NCI-H1694 (cell line): ENCODE data around the gene KCNQ1.

ENCODE experiments used
- DNase-seq: peaks from one replicate; lab custom pipeline; 2025; lab: John Stamatoyannopoulos, UW

The KCNQ1 gene

DNA sequence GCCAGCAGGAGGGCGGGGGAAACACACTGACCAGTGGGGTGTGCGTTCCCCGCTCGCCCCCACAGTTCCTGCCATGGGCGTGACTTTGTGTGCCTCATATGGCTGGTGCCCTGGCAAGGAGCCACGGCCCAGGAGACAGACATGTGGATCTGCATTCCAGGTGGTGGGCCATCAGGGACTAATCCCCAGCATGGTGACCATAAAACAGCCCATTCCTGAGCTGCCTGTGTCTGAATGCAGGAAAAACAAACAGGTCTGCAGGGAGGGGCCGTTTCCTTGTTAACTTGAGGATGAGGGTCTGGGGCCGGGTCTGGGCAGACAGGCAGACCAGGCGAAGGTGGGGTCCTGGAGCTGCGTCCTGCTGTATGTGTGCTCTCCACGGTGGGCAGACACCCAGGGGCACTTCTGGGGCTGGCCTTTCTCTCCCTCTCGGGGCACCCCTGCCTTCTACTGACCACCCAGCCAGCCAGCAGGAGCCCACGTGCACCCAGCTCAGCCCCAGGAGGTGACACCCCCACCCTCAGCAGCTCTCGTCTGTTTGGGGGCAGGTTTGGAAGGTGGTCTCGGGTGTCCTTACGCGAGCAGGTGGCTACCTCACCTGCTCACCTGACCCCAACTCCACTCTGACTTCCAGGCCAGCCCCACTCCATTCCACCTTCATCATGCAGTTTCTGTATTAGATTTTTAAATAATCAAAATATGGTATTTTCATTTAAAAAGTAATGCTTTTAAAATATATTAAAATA is 134.7 kb downstream of the KCNQ1 start:
- DNase-seq: no peak

DNA sequence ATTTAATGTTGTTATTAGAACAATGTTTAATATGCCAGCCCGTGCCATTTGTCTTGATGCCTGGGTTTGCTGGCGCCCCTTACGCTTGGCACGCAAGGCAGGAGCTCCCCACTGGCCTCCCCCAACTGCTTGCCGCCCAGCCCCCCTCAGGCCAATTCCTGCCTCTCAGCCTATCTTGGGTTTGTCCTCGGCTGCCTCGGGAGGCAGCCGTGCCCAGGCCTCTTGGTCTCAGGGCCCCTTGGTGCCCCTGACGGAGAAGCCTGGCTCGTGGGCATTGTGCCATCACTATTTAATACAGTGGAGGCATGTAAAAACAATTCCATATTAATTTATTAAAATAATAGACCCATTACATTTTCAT is 135.2 kb downstream of the KCNQ1 start:
- DNase-seq: no peak

DNA sequence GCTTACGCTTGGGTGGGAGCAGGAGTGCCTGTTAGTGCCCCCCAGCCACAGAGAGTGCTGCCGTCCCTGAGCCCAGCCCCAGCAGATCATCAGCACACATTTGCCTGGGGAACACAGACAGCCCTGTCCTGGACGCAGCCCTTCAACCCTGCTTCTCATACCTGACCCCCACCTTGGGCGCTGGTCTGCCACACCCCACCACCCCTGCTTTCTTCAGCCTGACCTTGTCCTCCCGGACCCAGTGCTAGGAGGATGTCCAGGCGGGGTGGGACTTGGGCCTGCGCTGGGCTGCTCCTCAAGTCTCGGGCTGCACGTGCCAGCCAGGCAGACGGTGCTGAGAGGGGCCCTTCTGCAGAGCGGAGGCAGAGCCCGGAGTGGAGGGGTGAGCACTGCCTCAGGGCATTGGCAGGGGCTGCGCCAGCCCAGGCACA is 135.8 kb downstream of the KCNQ1 start:
- DNase-seq: no peak

DNA sequence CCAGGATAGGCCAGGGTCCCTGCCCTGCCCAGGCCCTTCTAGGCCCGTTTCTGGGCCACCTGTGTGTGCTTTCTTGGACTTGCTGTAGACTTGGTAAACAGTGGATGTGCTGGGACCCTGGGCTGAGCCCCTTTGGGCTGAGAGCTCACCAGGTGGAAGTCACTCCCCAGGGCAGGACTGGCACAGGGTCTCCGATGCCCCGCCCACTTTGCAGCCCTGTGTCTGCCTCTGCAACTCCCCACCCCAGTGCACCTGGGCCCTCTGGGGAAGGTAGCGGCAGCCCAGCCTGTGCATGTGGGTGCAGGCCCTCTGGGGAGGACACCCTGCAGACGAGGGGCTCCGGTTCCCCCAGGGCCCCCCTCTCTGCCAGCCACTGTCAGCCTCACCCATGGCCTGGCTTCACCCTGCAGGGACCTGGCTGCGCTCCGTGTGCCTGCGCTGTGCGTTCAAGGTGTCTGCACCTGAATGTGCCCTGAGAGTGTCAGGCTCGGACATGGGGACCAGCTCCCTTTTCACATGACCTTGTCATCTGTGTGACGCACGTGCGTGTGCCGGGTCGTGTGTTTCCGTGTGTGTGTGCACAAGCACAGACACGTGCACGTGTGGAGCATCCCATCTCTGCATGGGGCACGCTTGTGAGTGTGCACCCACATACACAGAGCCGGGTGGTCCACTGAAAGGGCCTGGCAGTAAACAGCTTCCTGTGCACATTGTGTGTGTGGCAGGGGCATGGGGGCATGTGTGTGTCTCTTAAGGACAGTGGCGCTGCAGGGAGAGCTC is 136.5 kb downstream of the KCNQ1 start:
- DNase-seq: no peak

DNA sequence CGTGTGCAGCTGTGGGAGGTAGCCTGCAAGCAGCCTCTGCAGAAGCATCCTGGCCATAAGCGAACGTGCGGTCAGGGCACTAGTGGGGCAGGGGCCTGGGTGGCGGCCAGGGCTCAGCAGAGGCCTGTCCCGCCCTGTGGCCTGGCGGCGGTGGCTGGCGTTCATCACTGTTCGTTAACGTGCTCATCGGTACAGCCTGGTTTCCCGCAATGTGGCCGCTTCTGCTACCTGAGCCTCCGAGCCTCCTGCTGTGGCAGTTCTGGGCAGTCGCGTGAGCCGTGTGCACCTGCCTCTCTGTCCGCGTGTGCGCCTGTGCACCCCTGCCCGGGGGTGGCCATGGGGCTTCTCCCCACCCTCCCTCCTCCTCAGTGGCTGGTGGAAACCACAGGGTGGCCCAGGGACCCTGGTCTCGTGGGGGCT is 137.1 kb downstream of the KCNQ1 start:
- no peak for DNase-seq

DNA sequence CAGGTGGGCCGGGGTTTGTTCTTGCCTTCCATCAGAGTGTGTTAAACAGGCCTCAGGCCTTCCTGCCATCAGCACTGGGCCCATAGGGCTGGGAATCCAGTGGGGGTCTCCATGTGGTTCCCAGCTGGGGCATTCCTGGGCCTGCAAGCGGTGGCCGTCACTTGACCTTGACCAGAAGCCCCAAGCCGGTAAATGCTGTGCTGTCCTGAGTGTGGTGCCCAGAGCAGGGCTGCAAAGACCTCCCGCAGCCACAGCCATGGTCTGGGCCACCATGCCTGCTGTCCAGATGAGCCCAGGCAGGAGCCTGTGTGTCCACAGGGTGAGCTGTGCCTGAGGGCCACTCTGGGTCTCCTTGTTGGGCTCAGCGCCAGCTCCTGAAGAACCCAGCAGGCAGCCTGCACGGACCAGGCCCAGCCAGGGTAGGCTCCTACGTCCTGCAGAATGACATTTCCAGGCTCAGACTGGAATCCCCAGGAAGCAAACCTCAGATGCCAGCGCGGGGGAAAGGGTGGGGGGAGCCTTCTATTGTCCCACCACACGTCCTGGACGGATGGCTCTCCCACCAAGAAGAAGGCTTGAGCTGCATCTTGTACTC is 137.6 kb downstream of the KCNQ1 start:
- DNase-seq: no peak

DNA sequence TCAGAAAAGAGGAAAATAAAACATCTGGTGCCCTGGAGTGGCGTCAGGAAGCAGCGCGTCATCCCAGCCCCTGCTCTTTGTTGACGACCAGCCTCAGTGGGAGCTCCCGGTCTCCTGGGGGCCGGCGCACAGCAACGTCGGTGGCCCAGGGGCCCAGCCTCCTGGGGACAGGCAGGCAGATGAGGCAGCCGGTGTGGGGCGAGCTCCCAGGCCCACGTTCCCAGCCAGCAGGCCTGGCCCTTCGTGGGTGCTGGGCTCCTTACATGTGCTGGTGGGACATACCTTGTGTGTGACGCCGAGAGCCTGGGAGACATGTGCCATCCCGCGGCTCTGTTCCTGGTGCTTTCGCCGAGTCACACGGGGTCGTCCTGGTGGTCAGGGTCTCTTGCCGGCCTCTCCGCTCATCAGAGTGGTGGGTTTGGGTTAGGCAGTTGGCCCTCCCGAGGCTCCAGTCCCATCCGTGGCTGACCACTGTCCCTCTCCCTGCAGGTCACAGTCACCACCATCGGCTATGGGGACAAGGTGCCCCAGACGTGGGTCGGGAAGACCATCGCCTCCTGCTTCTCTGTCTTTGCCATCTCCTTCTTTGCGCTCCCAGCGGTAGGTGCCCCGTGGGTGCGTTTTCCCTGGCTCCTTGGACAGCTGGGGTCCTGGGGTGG is 138.3 kb downstream of the KCNQ1 start:
- DNase-seq: no peak

DNA sequence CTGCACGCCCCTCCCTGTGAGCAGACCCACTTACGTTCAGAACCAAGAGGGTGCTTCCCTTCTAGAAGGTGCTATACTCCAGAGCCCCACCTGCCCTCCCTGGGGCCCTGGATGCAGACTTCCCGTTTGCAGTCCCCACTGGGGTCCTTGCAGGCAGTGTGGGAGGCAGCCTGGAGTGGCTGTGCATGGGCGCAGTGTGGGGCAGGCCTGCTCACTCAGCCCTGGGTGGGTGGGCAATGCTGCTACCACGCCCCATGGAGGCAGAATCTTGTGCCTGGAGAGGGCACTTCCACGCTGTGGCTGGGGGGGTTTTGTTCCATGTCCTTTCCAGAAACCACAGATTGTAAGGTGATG is 138.8 kb downstream of the KCNQ1 start:
- DNase-seq: no peak

DNA sequence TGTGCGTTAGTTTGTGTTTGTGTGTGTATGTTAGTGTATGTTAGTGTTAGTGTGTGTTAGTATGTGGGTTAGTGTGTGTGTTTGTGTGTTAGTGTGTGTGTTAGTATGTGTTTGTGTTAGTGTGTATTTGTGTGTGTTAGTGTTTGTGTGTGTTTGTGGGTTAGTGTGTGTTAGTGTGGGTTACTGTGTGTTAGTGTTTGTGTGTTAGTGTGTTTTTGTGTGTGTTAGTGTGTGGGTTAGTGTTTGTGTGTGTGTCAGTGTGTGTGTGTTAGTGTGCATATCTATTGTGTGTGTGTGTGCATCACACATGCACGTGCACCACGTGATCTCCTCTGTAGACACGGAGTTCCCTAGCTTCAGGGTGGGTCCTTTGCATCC is 139.6 kb downstream of the KCNQ1 start:
- no peak for DNase-seq

DNA sequence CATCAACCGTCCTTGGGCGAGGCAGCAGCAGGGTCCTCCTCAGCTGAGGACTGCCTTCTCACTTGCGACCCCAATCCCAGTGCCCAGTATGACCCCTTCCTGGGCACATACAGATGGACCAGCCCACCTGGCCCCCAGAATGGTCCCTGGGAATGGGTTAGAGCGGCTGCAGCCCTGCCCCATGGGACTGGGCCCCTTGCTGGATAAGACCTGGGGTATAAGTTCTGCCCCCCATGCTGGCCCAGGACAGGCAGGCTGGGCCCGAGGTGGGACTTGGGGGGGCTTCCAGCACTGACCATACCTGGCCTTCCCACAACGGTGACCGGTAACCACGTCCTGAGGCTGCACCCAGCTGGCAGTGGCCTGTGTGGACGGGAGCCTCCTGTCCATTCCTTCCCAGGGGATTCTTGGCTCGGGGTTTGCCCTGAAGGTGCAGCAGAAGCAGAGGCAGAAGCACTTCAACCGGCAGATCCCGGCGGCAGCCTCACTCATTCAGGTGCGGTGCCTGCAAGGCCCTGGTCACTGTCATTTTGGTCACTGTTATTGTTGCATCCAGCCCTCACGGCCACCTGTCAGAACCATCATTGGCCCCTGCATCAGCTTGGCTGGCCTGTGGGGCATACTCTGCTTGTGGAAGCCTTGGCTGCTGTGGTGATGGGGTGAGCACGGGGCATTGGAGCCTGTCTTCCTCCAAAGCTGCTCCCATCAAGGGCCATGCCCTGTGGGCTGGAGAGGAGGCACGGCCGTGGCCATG is 140.2 kb downstream of the KCNQ1 start:
- no peak for DNase-seq

DNA sequence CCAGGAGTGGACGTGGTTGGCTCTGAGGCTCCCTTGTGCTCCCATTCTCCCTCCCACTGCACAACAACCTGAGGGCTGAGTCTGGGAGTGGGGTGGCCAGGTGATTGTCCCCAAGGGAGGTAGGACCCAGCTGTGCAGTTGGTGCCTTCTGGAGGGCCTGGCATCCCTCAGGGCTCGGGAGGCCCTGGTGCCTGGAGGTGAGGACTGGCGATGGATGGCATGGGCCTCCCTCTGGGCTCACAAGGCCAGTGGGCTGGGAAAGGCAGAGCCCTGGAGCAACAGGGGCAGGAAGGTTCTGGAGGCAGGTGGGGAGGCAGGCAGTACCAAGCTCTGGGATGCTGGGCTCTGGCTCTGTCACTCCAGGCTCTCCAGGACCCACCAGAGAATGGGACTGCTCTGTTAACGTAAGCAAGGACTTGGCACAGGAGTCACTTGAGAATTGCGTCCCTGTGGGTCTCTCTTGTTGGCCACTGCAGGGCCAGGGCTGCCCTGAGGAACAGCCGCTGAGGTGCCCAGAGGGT is 140.8 kb downstream of the KCNQ1 start:
- DNase-seq: no peak

DNA sequence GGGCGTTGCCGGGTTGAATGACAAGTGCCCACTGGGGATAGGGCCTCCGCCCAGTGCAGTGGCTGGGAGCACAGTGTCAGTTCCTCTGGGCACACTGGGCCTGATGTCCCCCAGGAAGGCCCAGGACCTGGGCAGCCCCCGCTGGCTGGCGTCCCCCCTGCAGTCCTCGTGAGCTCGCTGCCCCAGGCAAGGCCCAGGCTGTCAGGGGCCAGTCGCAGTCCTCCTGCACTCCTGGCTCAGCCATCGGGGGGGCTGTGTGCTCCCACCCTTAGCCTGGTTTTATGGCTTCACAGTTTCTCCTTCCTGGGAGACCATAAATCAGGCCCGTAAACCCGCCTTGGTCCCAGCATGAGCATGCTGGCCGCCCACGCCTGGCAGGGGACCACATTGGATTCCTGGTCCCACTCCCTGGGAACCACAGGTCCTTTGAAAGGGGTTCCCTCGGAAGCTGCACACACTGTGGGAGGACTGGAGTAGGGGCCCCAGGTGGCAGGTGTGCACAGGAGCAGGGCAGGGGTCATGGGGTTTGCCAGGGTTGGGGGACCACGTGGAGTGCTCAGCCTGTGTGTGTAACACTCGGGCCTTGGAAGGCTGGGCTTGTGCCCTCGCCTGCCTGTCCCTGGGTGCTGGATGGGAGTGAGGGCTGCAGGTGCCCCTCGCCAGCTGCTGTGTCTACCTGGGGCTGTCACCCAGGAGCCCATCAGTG is 141.4 kb downstream of the KCNQ1 start:
- DNase-seq: no peak

DNA sequence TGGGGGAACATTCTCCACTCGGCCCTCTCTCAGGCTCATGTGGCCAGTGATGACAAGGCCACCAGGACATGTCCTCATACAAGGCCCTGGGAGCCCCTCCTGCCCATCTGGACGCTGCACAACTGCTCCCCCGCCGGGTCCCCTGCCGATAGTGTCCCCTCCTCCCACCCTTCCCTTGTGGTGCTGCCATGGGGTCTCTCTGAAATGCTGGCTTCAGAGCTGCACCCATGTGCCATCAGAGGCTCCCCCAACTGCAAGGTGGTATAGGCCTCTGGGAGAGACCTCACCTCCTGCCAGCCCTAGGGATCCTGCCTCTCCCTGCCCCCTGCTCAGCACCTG is 142.0 kb downstream of the KCNQ1 start:
- no peak for DNase-seq

DNA sequence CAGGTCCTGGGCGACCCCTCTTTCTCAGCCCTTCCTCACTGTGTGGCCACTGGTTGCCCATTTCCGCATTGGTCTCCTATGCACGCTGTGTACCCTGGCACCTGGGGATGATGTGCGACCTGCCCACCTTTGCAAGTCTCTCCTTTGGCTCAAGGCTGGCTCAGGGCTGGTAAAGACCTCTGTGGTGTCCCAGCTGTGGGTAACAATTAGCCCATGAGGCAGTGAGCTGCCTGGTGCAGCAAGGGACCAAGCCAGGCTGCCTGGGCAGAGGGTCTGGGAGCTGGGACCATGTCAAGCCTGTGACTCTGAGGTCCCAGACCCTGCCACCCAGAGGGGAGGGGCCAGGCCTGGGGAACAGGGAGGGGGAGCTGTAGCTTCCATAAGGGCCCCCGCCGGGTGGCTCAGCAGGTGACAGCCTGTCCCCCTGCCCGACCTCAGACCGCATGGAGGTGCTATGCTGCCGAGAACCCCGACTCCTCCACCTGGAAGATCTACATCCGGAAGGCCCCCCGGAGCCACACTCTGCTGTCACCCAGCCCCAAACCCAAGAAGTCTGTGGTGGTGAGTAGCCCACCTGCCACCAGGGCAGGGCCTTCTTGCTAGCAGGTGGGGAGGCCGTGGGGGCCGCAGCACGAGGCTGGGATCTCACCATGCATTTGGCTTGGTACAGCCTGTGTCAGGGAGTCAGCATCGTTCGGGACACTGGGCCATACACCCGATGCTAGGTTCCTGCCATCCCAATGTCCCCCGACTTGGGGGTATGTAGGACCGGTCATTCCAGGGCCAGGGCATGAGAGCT is 142.5 kb downstream of the KCNQ1 start:
- no peak for DNase-seq

DNA sequence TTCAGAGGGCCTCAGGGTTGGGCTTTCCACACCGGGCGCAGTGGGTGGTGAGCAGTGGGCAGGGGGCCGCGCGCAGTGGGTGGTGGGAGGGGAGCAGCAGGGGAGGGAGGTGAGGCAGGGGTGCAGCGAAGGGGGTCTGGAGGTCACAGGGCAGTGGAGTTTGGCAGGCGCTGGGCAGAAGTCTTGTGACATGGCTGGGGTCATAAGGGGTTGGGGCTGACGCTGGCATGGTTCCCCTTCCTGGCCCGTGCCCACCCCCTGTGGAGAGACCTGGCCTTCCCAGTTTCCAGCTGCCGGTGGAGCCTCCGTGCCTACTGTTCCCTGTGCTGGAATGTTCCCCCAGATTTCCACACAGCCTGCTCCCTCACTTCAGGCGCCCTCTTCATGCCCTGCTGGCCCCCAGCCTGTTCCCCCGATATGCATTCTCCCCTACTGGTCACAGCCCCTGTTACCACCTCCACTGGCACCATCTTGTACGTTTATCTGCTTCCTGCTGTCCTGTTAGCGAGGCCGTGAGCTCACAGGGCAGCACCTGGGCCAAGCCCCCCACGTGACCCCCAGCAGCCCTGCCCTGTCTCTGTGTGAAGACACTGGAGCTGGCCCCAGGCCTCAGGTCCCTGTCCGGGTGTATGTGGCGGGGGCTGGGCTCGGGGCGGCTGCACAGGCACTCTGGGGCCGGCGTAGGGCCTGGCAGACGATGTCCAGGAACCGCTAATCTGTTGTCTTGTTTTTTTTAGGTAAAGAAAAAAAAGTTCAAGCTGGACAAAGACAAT is 143.4 kb downstream of the KCNQ1 start:
- DNase-seq: no peak

DNA sequence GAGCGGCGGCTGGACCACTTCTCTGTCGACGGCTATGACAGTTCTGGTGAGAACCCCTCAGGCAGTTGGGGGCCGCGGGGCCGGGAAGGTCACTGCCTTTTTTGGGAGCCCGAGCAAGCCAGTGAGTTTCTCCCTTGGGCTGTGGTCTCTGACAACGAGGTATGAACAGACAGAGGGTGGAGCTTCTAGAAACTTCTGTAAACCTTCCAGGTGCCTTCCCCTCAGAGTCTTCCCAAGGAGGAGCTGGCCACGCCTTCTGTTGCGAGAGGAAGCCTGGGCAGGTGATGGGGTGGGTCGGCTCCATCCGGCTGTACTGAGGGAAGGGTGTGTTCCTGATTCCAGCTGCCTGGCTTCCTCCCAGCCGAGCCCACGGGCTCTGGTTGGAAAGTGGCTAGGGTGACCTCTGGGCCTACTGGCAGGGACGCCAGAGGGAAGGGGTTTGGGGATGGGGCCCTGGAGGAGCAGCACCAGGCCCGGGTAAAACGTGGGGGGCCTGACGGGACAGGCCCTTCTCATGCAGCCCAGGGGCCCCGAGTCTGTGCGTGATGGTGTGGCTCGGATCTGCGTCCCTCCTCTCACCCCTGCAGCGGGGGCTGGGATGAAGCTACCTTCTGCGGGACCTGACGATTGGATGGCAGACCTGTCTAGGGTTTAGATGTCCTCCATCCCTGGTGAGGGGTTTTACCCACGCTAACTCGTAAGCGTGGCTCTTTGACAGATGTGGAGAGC is 144.2 kb downstream of the KCNQ1 start:
- no peak for DNase-seq

DNA sequence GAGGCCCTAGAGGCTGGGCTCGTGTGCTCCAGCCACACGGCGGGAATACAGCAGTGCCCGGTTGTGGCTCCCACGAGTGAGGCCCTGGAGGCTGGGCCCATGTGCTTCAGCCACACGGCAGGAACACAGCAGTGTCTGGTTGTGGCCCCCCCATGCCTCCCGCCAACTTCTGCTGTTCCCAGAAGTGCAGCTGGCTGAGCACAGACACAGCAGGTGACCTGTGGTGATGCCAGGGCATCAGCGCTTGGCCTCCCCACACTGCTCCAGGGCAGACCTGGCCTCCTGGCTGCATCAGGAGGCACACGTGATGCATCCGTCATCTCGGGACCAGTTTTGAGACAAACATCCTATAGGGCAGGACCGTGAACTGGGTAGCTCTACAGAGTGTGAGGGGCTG is 144.7 kb downstream of the KCNQ1 start:
- no peak for DNase-seq

DNA sequence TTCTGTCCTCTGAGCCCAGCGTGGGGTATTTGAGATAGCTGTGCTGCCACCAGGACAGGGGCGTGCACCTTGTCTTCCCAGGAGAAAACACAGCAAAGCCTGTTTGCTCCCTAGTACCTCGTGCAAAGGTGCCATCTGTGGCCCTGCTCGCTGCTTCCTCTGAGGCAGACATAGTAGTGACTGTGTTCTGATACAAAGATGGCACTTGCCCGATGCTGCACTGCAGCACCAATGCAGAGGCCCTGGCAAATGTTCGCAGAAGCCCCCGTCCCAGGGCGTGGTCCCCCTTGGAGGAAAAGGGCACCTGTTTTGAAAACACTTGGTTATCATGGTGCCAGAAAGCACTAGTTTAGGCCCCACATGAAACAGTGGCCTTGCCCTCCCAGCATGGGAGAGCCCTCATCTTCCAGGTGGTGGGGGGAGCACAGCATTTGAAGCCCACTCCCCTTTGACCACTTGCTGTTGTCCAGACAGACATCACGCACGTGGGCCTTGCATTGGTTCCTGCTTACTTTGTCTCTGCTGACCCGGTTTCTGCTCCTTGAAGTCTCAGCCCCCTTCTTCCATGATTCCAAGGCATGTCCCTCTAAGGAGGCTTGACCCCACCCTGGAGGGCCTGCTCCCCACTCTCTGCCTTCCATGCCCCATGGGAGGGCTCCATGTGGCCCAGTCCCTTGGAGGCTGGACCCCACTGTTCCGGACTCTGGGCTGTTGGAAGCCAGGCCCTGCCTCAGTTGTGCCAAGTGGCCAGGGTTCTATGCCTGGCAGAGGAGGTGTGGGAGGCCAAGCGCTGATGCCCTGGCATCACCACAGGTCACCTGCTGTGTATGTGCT is 145.5 kb downstream of the KCNQ1 start:
- no peak for DNase-seq
